ENCODE measurements around the gene PCDHGB7.

DNA sequence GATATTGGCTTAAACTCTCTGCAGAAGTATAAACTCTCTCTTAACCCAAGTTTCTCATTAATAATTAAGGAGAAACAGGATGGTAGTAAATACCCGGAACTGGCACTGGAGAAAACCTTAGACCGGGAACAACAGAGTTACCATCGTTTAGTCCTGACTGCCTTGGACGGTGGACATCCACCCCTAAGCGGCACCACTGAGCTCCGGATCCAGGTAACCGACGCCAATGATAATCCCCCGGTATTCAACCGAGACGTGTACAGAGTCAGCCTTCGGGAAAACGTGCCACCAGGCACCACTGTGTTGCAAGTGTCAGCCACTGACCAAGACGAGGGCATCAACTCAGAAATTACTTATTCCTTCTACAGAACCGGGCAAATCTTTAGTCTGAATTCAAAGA, 18.9 kb upstream of the PCDHGB7 start:
- TF ChIP-seq, protein P1, sequence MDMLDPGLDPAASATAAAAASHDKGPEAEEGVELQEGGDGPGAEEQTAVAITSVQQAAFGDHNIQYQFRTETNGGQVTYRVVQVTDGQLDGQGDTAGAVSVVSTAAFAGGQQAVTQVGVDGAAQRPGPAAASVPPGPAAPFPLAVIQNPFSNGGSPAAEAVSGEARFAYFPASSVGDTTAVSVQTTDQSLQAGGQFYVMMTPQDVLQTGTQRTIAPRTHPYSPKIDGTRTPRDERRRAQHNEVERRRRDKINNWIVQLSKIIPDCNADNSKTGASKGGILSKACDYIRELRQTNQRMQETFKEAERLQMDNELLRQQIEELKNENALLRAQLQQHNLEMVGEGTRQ (CRISPR knock-in tag; IDR thresholded peaks at IDR 0.05): no peak
- TF ChIP-seq, protein P2, sequence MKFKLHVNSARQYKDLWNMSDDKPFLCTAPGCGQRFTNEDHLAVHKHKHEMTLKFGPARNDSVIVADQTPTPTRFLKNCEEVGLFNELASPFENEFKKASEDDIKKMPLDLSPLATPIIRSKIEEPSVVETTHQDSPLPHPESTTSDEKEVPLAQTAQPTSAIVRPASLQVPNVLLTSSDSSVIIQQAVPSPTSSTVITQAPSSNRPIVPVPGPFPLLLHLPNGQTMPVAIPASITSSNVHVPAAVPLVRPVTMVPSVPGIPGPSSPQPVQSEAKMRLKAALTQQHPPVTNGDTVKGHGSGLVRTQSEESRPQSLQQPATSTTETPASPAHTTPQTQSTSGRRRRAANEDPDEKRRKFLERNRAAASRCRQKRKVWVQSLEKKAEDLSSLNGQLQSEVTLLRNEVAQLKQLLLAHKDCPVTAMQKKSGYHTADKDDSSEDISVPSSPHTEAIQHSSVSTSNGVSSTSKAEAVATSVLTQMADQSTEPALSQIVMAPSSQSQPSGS (CRISPR knock-in tag; IDR thresholded peaks at IDR 0.05; ENCODE audit: borderline replicate concordance, low read depth): no peak
- no peak for TF ChIP-seq SMAD3 (CRISPR knock-in tag; IDR thresholded peaks at IDR 0.05; ENCODE audit: borderline replicate concordance)
- TF ChIP-seq, protein P3, sequence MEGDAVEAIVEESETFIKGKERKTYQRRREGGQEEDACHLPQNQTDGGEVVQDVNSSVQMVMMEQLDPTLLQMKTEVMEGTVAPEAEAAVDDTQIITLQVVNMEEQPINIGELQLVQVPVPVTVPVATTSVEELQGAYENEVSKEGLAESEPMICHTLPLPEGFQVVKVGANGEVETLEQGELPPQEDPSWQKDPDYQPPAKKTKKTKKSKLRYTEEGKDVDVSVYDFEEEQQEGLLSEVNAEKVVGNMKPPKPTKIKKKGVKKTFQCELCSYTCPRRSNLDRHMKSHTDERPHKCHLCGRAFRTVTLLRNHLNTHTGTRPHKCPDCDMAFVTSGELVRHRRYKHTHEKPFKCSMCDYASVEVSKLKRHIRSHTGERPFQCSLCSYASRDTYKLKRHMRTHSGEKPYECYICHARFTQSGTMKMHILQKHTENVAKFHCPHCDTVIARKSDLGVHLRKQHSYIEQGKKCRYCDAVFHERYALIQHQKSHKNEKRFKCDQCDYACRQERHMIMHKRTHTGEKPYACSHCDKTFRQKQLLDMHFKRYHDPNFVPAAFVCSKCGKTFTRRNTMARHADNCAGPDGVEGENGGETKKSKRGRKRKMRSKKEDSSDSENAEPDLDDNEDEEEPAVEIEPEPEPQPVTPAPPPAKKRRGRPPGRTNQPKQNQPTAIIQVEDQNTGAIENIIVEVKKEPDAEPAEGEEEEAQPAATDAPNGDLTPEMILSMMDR (IDR thresholded peaks at IDR 0.05): no peak

All from WTC11 (cell line).